Naive thymus-derived CD4-positive, alpha-beta T cell (primary cell): ENCODE measurements around the gene VAC14. TPM values are rescaled to one million over a fixed set of nuclear protein-coding genes. Genes with fewer than 3 reads are reported as not detected.

Experiments used
- ATAC-seq: fragments of 150-1000 bp; cut with Tn5 transposase; 2 replicates; pipeline ENCODE4 v1.10.0; 2021; ENCODE audit warnings: mild to moderate bottlenecking, moderate library complexity
- CTCF ChIA-PET: fragments of 350-600 bp; sonication (Branson Sonifier 250); formaldehyde crosslinking; loops from one replicate; lab custom pipeline; 2021; ENCODE audit warnings: antibody characterized with exemption; lab: Charles Lee
- POLR2A ChIA-PET: fragments of 350-600 bp; sonication (Branson Sonifier 250); formaldehyde crosslinking; loops from one replicate; lab custom pipeline; 2021; ENCODE audit warnings: antibody characterized with exemption, inconsistent platforms; lab: Charles Lee
- DNase-seq, 9 donors: peaks; one replicate each; pipeline versions ENCODE4 v3.0.0 to v3.0.0-alpha.2; 2020 to 2022; ENCODE audit warnings: mixed read lengths in 1 of 9
- H3K27ac ChIP-seq: one replicate; pipeline ENCODE4 v1.7.0; 2013; ENCODE audit warnings: mild to moderate bottlenecking, low read depth, low read length, moderate library complexity
- H3K27me3 ChIP-seq, 2 donors: one replicate each; pipeline ENCODE4 v1.7.0; 2013; ENCODE audit warnings: low read length in 2 of 2, mild to moderate bottlenecking in 2 of 2, moderate library complexity in 2 of 2; ENCODE audit not compliant: control insufficient read depth in 2 of 2, insufficient read depth in 2 of 2
- H3K36me3 ChIP-seq, 3 experiments: 1 replicate in 2 of 3; 2 replicates in 1 of 3; pipeline ENCODE4 v1.7.0; 2013; ENCODE audit warnings: low read length in 3 of 3, mild to moderate bottlenecking in 3 of 3, moderate library complexity in 1 of 3; ENCODE audit not compliant: insufficient read depth in 3 of 3, control insufficient read depth in 2 of 3
- H3K4me1 ChIP-seq, 2 donors: one replicate each; pipeline ENCODE4 v1.7.0; 2013; ENCODE audit warnings: low read length in 2 of 2, mild to moderate bottlenecking in 2 of 2, moderate library complexity in 1 of 2; ENCODE audit not compliant: control insufficient read depth in 2 of 2, insufficient read depth in 2 of 2
- H3K4me3 ChIP-seq: 2 replicates; pipeline ENCODE4 v1.7.0; 2013; ENCODE audit warnings: mild to moderate bottlenecking, low read length
- H3K9me3 ChIP-seq, 3 experiments: 1 replicate in 2 of 3; 2 replicates in 1 of 3; pipeline ENCODE4 v1.7.0; 2013; ENCODE audit warnings: low read length in 3 of 3; ENCODE audit not compliant: control insufficient read depth in 2 of 3
- H3K27ac Mint-ChIP-seq, 9 donors: one replicate each; pipeline ENCODE4 v1.8.0; 2020 to 2022; ENCODE audit warnings: mixed read lengths in 9 of 9, mild to moderate bottlenecking in 8 of 9, moderate library complexity in 5 of 9, inconsistent platforms in 2 of 9
- H3K27me3 Mint-ChIP-seq, 5 donors: one replicate each; pipeline ENCODE4 v1.8.0; 2021 to 2022; ENCODE audit warnings: mixed read lengths in 5 of 5, mild to moderate bottlenecking in 1 of 5
- H3K36me3 Mint-ChIP-seq, 5 donors: one replicate each; pipeline ENCODE4 v1.8.0; 2020 to 2022; ENCODE audit warnings: mixed read lengths in 5 of 5, mild to moderate bottlenecking in 3 of 5, inconsistent platforms in 1 of 5
- H3K4me1 Mint-ChIP-seq, 7 donors: one replicate each; pipeline ENCODE4 v1.8.0; 2020 to 2022; ENCODE audit warnings: mixed read lengths in 7 of 7, mild to moderate bottlenecking in 3 of 7, inconsistent platforms in 1 of 7
- H3K4me3 Mint-ChIP-seq, 10 donors: one replicate each; pipeline ENCODE4 v1.8.0; 2020 to 2022; ENCODE audit warnings: mild to moderate bottlenecking in 10 of 10, mixed read lengths in 10 of 10, moderate library complexity in 6 of 10, inconsistent platforms in 2 of 10
- H3K9me3 Mint-ChIP-seq, 11 donors: one replicate each; pipeline ENCODE4 v1.8.0; 2020 to 2022; ENCODE audit warnings: mixed read lengths in 11 of 11, mild to moderate bottlenecking in 4 of 11, inconsistent platforms in 1 of 11, moderate library complexity in 1 of 11
- intact Hi-C, 2 donors: fragments of 100-400 bp; cut with micrococcal nuclease; formaldehyde crosslinking; loops; one replicate each; pipeline ENCODE4 v1.15.1; 2023
- polyA plus RNA-seq, 2 donors: library from polyadenylated mRNA; unstranded; fragments of 300-500 nt; fragmentation: Illumina TruSeq; gene quantifications; one replicate each; pipeline ENCODE4 v1.2.3, GENCODE V29; 2021
- total RNA-seq, 6 experiments: library from RNA in 5 of 6; stranded (reverse) in 5 of 6; gene quantifications; 1 replicate in 5 of 6; 2 replicates in 1 of 6; pipeline ENCODE4 v1.2.3 and lab custom pipeline; 2021 to 2026

The VAC14 gene
- total and polyA plus RNA-seq, 7 experiments from 2014 or later: 29.2 to 61.2 (median 45.9) TPM

DNA sequence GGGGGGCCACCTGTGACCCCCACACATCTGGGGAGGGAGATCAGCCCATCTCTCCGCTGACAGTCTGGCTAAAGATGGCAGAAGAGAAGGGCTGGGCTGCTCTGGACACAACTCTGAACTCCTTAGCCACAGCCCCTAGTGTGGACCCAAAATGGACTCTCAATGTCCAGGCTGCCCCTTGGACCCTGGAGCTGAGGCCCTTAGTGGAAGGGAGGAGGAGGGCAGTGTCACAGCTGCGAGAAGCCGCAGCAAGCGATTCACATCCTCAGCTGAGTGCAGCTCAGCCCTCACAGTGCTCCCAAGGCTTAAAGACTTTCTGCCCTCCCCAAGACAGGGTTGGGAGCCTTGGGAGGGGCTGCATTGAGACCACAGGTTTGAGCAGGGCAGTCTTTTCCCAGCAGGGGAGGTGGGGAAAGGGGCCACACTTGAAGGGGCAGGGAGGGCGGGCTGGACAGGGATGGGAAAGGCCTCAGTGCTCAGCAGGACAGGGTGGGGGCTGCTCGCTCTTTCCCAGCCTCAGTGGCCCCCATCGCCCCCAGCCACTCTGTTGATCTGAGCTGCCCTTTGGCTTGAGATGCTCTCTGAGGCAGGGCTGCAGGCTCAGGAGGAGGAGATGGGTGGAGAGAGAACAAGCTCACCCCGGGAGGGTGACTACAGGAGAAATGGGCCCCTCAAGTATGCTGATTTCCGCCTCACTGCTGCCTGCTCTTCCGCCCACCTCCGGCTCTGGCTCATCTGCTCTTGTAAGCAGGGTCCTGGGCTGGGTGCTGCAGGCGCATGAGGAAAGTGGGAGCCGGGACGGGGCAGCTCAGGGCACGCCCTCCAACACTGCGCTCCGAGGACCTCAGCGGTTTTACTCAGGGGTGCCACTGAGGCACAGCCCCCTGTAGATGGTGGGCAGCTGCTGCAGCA lies 64.2 kb downstream of the VAC14 start:
- intact Hi-C loops: loop anchor here (1.0 to 2.0 kb wide), 9 partner anchors 11 to 297 kb away; partner anchors contain the start of genes VAC14 (in 2 of the 2), COG4 (in 1 of the 2), SF3B3 (in 1 of the 2) and ST3GAL2 (in 1 of the 2)

DNA sequence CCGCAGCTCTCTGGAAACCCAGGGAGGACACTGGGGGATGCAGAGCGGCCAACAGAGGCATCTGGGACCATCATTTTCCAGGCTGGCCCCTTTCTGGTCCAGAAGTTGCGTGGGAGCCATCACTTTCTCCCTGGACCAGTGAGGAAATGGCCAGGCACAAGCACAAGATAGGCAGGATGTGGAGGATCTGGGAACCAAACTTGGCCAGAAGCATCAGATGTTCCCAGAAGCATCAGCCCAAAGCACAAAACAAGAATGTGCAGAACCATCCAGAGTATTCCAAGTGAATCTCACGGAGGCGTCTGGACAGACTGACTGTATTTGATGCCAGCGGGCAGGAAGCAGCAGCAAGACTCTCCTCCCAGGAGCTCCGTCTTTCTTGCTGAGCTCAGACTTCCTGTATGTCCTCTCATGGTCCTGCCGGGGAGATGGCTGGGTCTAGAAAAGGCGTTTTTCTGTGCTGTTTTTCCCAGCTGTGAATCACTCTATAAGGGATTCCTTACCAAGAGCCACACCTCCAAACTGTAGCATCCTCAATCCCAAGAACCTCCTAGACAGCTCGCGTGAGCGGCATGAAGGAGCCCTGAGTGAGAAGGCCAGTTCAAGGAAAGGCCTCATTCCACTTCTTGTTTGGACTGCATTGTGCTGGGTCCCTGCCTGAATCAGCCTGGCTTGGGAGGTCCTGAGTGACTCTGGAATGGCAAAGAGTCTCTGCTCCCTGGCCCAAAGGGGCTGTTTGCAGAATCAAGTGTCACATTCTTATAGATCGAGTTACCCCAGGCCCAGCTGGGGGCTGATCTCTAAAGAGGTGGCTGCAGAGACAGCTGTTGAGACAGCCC lies 65.6 kb downstream of the VAC14 start:
- Histone ChIP-seq H3K36me3 (peaks cover 0 to 12% (median 5%) of the 10 kb centered on the region in 3 experiments), H3K9me3 (no peaks in the 10 kb centered on the region), H3K4me1 (peaks cover 18 to 26% of the 10 kb centered on the region in 2 donors), H3K4me3 (no peak overlapping the region), H3K27ac (peak overlapping the region; percentile 76), H3K27me3 (no peaks in the 10 kb centered on the region)
- Mint-ChIP-seq H3K4me1 (peaks cover 22 to 58% (median 36%) of the 10 kb centered on the region in 7 donors), H3K36me3 (peaks cover 6 to 30% (median 23%) of the 10 kb centered on the region in 5 donors), H3K9me3 (no peaks in the 10 kb centered on the region), H3K27me3 (no peaks in the 10 kb centered on the region), H3K4me3 (peak overlapping the region in 5 of 10 donors; percentile 20 to 82 (median 32)), H3K27ac (peak overlapping the region in 8 of 9 donors; percentile 41 to 100 (median 98))
- DNase-seq (no peak), ATAC-seq (no peak)
- ChIA-PET POLR2A (interaction anchor here (1.1 to 6.9 kb wide), 5 partner anchors 11 to 65 kb away, joined by 4 to 59 read pairs (median 5); partner anchors contain the start of gene VAC14), CTCF (interaction anchor here (0.7 to 5.6 kb wide), 3 partner anchors 11 to 35 kb away, joined by 3 to 32 read pairs (median 4); no protein-coding TSS in a partner anchor)
- intact Hi-C loops: no loop called here

More for the DNA sequence above, 64.2 kb downstream of the VAC14 start:
- H3K36me3 ChIP-seq: peaks cover 0 to 10% (median 0%) of the 10 kb centered on the region in 3 experiments
- ChIA-PET POLR2A (interaction anchor here (0.6 to 6.9 kb wide), 11 partner anchors 8 to 344 kb away, joined by 3 to 59 read pairs (median 3); partner anchors contain the start of gene VAC14), CTCF (interaction anchor here (5.6 kb wide), 1 partner anchor 34 kb away, joined by 32 read pairs; no protein-coding TSS in a partner anchor)
- no peaks in the 10 kb centered on the region for H3K27me3 ChIP-seq
- ATAC-seq (no peak), DNase-seq (peak in 5 of 9 donors; percentile 15 to 30 (median 21))
- peaks cover 18 to 30% of the 10 kb centered on the region in 2 donors for H3K4me1 ChIP-seq
- peaks cover 0 to 30% (median 16%) of the 10 kb centered on the region in 5 donors for H3K36me3 Mint-ChIP-seq
- no peaks in the 10 kb centered on the region for H3K9me3 Mint-ChIP-seq
- peak overlapping the region; percentile 76 for H3K27ac ChIP-seq
- no peaks in the 10 kb centered on the region for H3K27me3 Mint-ChIP-seq
- H3K4me3 Mint-ChIP-seq: peak overlapping the region; percentile 13 to 90 (median 78)
- no peak overlapping the region for H3K4me3 ChIP-seq
- peaks cover 25 to 72% (median 47%) of the 10 kb centered on the region in 7 donors for H3K4me1 Mint-ChIP-seq
- H3K9me3 ChIP-seq: no peaks in the 10 kb centered on the region
- peak overlapping the region; percentile 87 to 100 (median 98) for H3K27ac Mint-ChIP-seq

DNA sequence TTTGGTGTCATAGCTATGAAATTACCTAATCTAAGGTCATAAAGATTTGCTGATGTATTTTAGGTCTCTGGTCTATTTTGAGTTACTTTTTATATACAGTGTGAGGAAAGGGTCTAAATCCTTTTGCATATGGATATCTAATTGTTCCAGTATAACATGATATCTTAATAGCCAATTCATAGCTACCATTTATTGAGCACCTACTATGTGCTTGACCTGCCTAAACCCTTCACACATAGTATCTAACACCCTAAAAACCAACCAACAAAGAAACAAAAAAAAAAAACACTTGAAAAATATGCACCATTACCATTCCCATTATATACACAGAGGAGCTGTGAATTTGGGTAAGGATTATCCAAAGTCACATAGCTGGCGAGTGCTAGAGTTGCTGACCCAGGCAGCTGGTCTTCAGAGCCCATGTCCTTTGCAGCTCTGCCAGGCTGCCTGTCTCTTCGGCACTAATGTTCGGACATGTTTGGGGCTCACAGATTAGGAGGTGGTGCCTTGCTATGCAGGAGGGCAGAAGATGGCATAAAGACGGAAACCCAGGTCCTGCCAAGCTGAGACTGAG lies 66.3 kb downstream of the VAC14 start:
- Histone ChIP-seq H3K4me3 (no peak overlapping the region), H3K27ac (no peak overlapping the region), H3K9me3 (no peaks in the 10 kb centered on the region), H3K36me3 (peaks cover 0 to 19% (median 8%) of the 10 kb centered on the region in 3 experiments), H3K4me1 (peaks cover 18 to 26% of the 10 kb centered on the region in 2 donors), H3K27me3 (no peaks in the 10 kb centered on the region)
- peaks cover 6 to 37% (median 24%) of the 10 kb centered on the region in 5 donors for H3K36me3 Mint-ChIP-seq
- H3K4me3 Mint-ChIP-seq: peak overlapping the region in 1 of 10 donors; percentile 79
- ATAC-seq: no peak
- H3K27ac Mint-ChIP-seq: peak overlapping the region in 7 of 9 donors; percentile 1 to 99 (median 18)
- ChIA-PET POLR2A (interaction anchor here (0.6 to 6.9 kb wide), 4 partner anchors 12 to 50 kb away, joined by 3 to 59 read pairs (median 4); no protein-coding TSS in a partner anchor), CTCF (interaction anchor here (1.1 to 5.6 kb wide), 2 partner anchors 12 to 36 kb away, joined by 4 to 32 read pairs; no protein-coding TSS in a partner anchor)
- no peaks in the 10 kb centered on the region for H3K27me3 Mint-ChIP-seq
- no peaks in the 10 kb centered on the region for H3K9me3 Mint-ChIP-seq
- peaks cover 22 to 52% (median 34%) of the 10 kb centered on the region in 7 donors for H3K4me1 Mint-ChIP-seq
- intact Hi-C loops: no loop called here
- no peak for DNase-seq

GRCh38 chr16:70730944-70731343 lies 70.0 kb downstream of the VAC14 start:
- intact Hi-C loops: no loop called here
- Histone ChIP-seq H3K36me3 (peaks cover 0 to 52% (median 8%) of the 10 kb centered on the region in 3 experiments), H3K27me3 (no peaks in the 10 kb centered on the region), H3K27ac (no peak overlapping the region), H3K9me3 (no peaks in the 10 kb centered on the region), H3K4me1 (peaks cover 0 to 4% of the 10 kb centered on the region in 2 donors), H3K4me3 (no peak overlapping the region)
- ChIA-PET CTCF (interaction anchor here (1.7 kb wide), 1 partner anchor 40 kb away, joined by 6 read pairs; no protein-coding TSS in a partner anchor), POLR2A (interaction anchor here (0.7 kb wide), 1 partner anchor 20 kb away, joined by 3 read pairs; no protein-coding TSS in a partner anchor)
- no peak for ATAC-seq
- H3K27me3 Mint-ChIP-seq: no peaks in the 10 kb centered on the region
- no peak overlapping the region for H3K4me3 Mint-ChIP-seq
- no peaks in the 10 kb centered on the region for H3K9me3 Mint-ChIP-seq
- peaks cover 6 to 53% (median 29%) of the 10 kb centered on the region in 5 donors for H3K36me3 Mint-ChIP-seq
- peak overlapping the region in 3 of 9 donors; percentile 5 to 65 (median 15) for H3K27ac Mint-ChIP-seq
- DNase-seq: no peak
- peaks cover 4 to 17% (median 10%) of the 10 kb centered on the region in 7 donors for H3K4me1 Mint-ChIP-seq

GRCh38 chr16:70730031-70730430 lies 70.9 kb downstream of the VAC14 start:
- H3K27me3 ChIP-seq: no peaks in the 10 kb centered on the region
- Mint-ChIP-seq H3K27ac (peak overlapping the region in 2 of 9 donors; percentile 23 to 67), H3K27me3 (no peaks in the 10 kb centered on the region), H3K9me3 (no peaks in the 10 kb centered on the region), H3K4me1 (peaks cover 0 to 10% (median 3%) of the 10 kb centered on the region in 7 donors), H3K4me3 (no peak overlapping the region), H3K36me3 (peaks cover 6 to 58% (median 29%) of the 10 kb centered on the region in 5 donors)
- peaks cover 0 to 61% (median 8%) of the 10 kb centered on the region in 3 experiments for H3K36me3 ChIP-seq
- peaks cover 0 to 1% of the 10 kb centered on the region in 2 donors for H3K4me1 ChIP-seq
- H3K4me3 ChIP-seq: no peak overlapping the region
- intact Hi-C loops: no loop called here
- H3K9me3 ChIP-seq: no peaks in the 10 kb centered on the region
- DNase-seq (no peak), ATAC-seq (no peak)
- ChIA-PET CTCF (interaction anchor here (1.7 kb wide), 1 partner anchor 41 kb away, joined by 6 read pairs; no protein-coding TSS in a partner anchor), POLR2A (no interaction called here)
- no peak overlapping the region for H3K27ac ChIP-seq
